ENCODE measurements around the gene DDX28.
"Not testable (repeated sequence)": the region's sequence is repeated elsewhere in the genome, so short reads cannot be mapped to it uniquely, and the experiment has no call there.

DNA sequence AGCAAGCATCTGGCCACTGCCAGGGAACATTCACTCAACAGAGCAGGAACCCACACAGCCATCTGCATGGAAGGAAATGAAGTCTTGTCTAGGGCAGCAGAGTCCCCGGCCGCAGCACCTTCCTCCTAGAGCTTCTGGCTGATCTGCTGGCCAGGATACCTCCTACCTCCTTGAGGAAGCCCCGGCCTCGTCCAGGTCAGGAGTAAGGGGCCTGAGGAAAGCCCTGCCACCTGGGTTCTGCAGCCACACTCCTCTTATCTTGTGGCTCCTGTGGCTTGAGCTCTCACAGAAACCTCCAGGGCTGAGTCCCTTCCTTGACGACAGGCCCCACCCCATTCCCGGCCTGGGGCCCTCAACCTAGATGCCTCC lies 29.0 kb downstream of the DDX28 start:
- TF ChIP-seq HNRNPH1 (optimal IDR thresholded peaks at IDR 0.05; ENCODE audit: low read depth, low read length); SETDB1 (IDR thresholded peaks at IDR 0.05; ENCODE audit: low read length); ZFP36 (IDR thresholded peaks at IDR 0.05; ENCODE audit: low read depth, low read length, partially characterized antibody): not testable (repeated sequence)
- TF ChIP-seq, protein P1, sequence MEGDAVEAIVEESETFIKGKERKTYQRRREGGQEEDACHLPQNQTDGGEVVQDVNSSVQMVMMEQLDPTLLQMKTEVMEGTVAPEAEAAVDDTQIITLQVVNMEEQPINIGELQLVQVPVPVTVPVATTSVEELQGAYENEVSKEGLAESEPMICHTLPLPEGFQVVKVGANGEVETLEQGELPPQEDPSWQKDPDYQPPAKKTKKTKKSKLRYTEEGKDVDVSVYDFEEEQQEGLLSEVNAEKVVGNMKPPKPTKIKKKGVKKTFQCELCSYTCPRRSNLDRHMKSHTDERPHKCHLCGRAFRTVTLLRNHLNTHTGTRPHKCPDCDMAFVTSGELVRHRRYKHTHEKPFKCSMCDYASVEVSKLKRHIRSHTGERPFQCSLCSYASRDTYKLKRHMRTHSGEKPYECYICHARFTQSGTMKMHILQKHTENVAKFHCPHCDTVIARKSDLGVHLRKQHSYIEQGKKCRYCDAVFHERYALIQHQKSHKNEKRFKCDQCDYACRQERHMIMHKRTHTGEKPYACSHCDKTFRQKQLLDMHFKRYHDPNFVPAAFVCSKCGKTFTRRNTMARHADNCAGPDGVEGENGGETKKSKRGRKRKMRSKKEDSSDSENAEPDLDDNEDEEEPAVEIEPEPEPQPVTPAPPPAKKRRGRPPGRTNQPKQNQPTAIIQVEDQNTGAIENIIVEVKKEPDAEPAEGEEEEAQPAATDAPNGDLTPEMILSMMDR (IDR thresholded peaks at IDR 0.05 in 2 of 3, conservative IDR thresholded peaks at IDR 0.05 in 1 of 3; ENCODE audit: insufficient read depth in 2 of 3, low read depth in 1 of 3, low read length in 3 of 3) = not testable (repeated sequence)

Measured in K562 (cell line).